HCT116 (cell line): ENCODE results near the gene MED16. TPM values are rescaled to one million over a fixed set of nuclear protein-coding genes. Genes with fewer than 3 reads are reported as not detected.
A peak's percentile ranks its signal among the peaks of the same experiment; 100 is the strongest.

ENCODE experiments used
- ATAC-seq: fragments of 200-7000 bp; cut with Tn5 transposase; 2 replicates; pipeline ENCODE4 v1.9.1; 2020; ENCODE audit warnings: mild to moderate bottlenecking, moderate library complexity
- BruUV-seq: library from RNA; stranded (reverse); fragments of 400-500 nt; replicated peaks from 2 replicates; lab custom pipeline; 2021; lab: Mats Ljungman, UMichigan
- CTCF ChIA-PET: fragments of 300-600 bp; sonication (Branson Sonifier 250); formaldehyde crosslinking; loops from one replicate; lab custom pipeline; 2021; ENCODE audit warnings: antibody characterized with exemption; lab: Charles Lee
- POLR2A ChIA-PET: fragments of 300-600, 350-600 bp; sonication (Branson Sonifier 250); formaldehyde crosslinking; loops from one replicate; lab custom pipeline; 2021; ENCODE audit warnings: antibody characterized with exemption; lab: Charles Lee
- RAD21 ChIA-PET, 2 experiments: fragments of 300-600 bp; sonication (Branson Sonifier 250); formaldehyde crosslinking; loops; one replicate each; lab custom pipeline; 2023; ENCODE audit warnings: low total read pairs in 2 of 2; ENCODE audit not compliant: uncharacterized antibody in 2 of 2, unreplicated experiment in 2 of 2, low non-redundant PET in 1 of 2; lab: Charles Lee
- DNase-seq: peaks from one replicate; pipeline ENCODE4 v3.0.0-alpha.2; 2010; ENCODE audit warnings: low read depth, low spot score
- H2AFZ ChIP-seq: fragments of 200-600 bp; shearing (Covaris generic), sonication (generic); 2 replicates; pipeline ENCODE4 v1.6.1; 2017; ENCODE audit warnings: low read depth, mixed run types, mixed read lengths, antibody characterized with exemption, low read length; ENCODE audit not compliant: poor library complexity, severe bottlenecking
- H3K27ac ChIP-seq: 2 replicates; pipeline ENCODE4 v1.5.1; 2012; ENCODE audit warnings: low read depth, low read length
- H3K27me3 ChIP-seq: fragments of 200-600 bp; sonication (generic); 2 replicates; pipeline ENCODE4 v1.6.1; 2016; ENCODE audit warnings: mixed run types, low read length, mixed read lengths; ENCODE audit not compliant: insufficient read depth
- H3K36me3 ChIP-seq, 2 experiments: fragments of 200-500 bp in 1 of 2; fragments of 200-600 bp in 1 of 2; sonication (Bioruptor generic) in 1 of 2; sonication (generic) in 1 of 2; 2 replicates each; pipeline versions ENCODE4 v1.5.1 to v1.6.1; 2014 to 2016; ENCODE audit warnings: low read length in 2 of 2, inconsistent platforms in 1 of 2, mixed read lengths in 1 of 2, mixed run types in 1 of 2; ENCODE audit not compliant: insufficient read depth in 2 of 2, control insufficient read depth in 1 of 2
- H3K4me1 ChIP-seq, 2 experiments: fragments of 200-600 bp in 1 of 2; sonication (generic) in 1 of 2; 2 replicates each; pipeline versions ENCODE4 v1.5.1 to v1.6.1; 2012 to 2017; ENCODE audit warnings: low read length in 2 of 2, inconsistent platforms in 1 of 2, mild to moderate bottlenecking in 1 of 2, mixed read lengths in 1 of 2, mixed run types in 1 of 2, moderate library complexity in 1 of 2; ENCODE audit not compliant: insufficient read depth in 2 of 2, control insufficient read depth in 1 of 2
- H3K4me2 ChIP-seq: fragments of 200-600 bp; sonication (generic); 2 replicates; pipeline ENCODE4 v1.6.1; 2017; ENCODE audit warnings: mixed run types, low read length, mixed read lengths
- H3K4me3 ChIP-seq, 2 experiments: fragments of 200-600 bp in 1 of 2; sonication (generic) in 1 of 2; replicated peaks in 1 of 2; 2 replicates each; pipeline ENCODE4 v1.5.1; 2011 to 2016; ENCODE audit warnings: low read length in 2 of 2, control low read depth in 1 of 2, low read depth in 1 of 2, mild to moderate bottlenecking in 1 of 2, mixed read lengths in 1 of 2, mixed run types in 1 of 2
- H3K79me2 ChIP-seq: fragments of 200-600 bp; sonication (generic); 2 replicates; pipeline ENCODE4 v1.6.1; 2017; ENCODE audit warnings: mild to moderate bottlenecking, mixed run types, low read length, moderate library complexity, mixed read lengths; ENCODE audit not compliant: insufficient read depth
- H3K9ac ChIP-seq: fragments of 200-600 bp; sonication (generic); 2 replicates; pipeline ENCODE4 v1.6.1; 2016; ENCODE audit warnings: low read length, mixed read lengths
- H3K9me2 ChIP-seq: fragments of 200-600 bp; sonication (generic), shearing (Covaris generic); 2 replicates; pipeline ENCODE4 v1.6.1; 2017; ENCODE audit warnings: mixed run types, mild to moderate bottlenecking, moderate library complexity; ENCODE audit not compliant: insufficient read depth
- H3K9me3 ChIP-seq, 2 experiments: fragments of 200-500 bp in 1 of 2; fragments of 200-600 bp in 1 of 2; sonication (Bioruptor generic) in 1 of 2; sonication (generic) in 1 of 2; 2 replicates each; pipeline ENCODE4 v1.6.1; 2014 to 2017; ENCODE audit warnings: low read length in 2 of 2, mixed read lengths in 2 of 2, inconsistent platforms in 1 of 2, low read depth in 1 of 2, mild to moderate bottlenecking in 1 of 2, mixed run types in 1 of 2, moderate library complexity in 1 of 2; ENCODE audit not compliant: control insufficient read depth in 1 of 2, insufficient read depth in 1 of 2
- H4K20me1 ChIP-seq: fragments of 200-600 bp; sonication (generic), shearing (Covaris generic); 2 replicates; pipeline ENCODE4 v1.6.1; 2017; ENCODE audit warnings: mixed run types, mild to moderate bottlenecking, moderate library complexity; ENCODE audit not compliant: insufficient read depth
- CTCF ChIP-seq, 3 experiments: fragments of 200-600 bp in 1 of 3; sonication (generic) in 1 of 3; IDR thresholded peaks in 2 of 3; conservative IDR thresholded peaks in 1 of 3; 2 replicates each; pipeline ENCODE4 v1.5.1; 2012 to 2017; ENCODE audit warnings: low read depth in 2 of 3, low read length in 2 of 3, antibody characterized with exemption in 1 of 3, borderline replicate concordance in 1 of 3, control low read depth in 1 of 3, mild to moderate bottlenecking in 1 of 3, mixed read lengths in 1 of 3, mixed run types in 1 of 3, moderate library complexity in 1 of 3; ENCODE audit not compliant: insufficient read depth in 1 of 3
- EGR1 ChIP-seq: IDR thresholded peaks from 2 replicates; pipeline ENCODE4 v1.6.1; 2012; ENCODE audit warnings: low read depth
- EZH2 ChIP-seq: fragments of 200-600 bp; sonication (generic); IDR thresholded peaks from 2 replicates; pipeline ENCODE4 v1.6.1; 2017; ENCODE audit warnings: antibody characterized with exemption, mixed run types
- EZH2phosphoT487 ChIP-seq: fragments of 200-600 bp; IDR thresholded peaks from 2 replicates; pipeline ENCODE4 v1.6.1; 2018; ENCODE audit warnings: antibody characterized with exemption, borderline replicate concordance
- FOSL1 ChIP-seq: IDR thresholded peaks from 2 replicates; pipeline ENCODE4 v1.6.1; 2012; ENCODE audit warnings: low read depth
- MAX ChIP-seq: IDR thresholded peaks from 2 replicates; pipeline ENCODE4 v1.6.1; 2012
- POLR2A ChIP-seq: IDR thresholded peaks from 2 replicates; pipeline ENCODE4 v1.7.0; 2011; ENCODE audit warnings: borderline replicate concordance; ENCODE audit not compliant: insufficient read depth, insufficient read length; ENCODE audit errors: extremely low read depth
- REST ChIP-seq: IDR thresholded peaks from 2 replicates; pipeline ENCODE4 v1.6.1; 2012; ENCODE audit warnings: low read depth
- SIN3A ChIP-seq: IDR thresholded peaks from 2 replicates; pipeline ENCODE4 v1.6.1; 2012; ENCODE audit warnings: low read depth
- SRF ChIP-seq: IDR thresholded peaks from 2 replicates; pipeline ENCODE4 v1.6.1; 2012; ENCODE audit warnings: low read depth
- TCF7L2 ChIP-seq: IDR thresholded peaks from 2 replicates; pipeline ENCODE4 v1.7.0; 2011; ENCODE audit warnings: borderline replicate concordance, inconsistent platforms; ENCODE audit not compliant: insufficient read depth, insufficient read length; ENCODE audit errors: extremely low read depth
- ZFX ChIP-seq: fragments of 450-650 bp; IDR thresholded peaks from 2 replicates; pipeline ENCODE4 v1.6.1; 2017
- intact Hi-C: fragments of 100-400 bp; cut with micrococcal nuclease; formaldehyde crosslinking; loops from 2 replicates; pipeline ENCODE4 v1.10.0; 2022
- total RNA-seq: library from RNA; stranded (reverse); gene quantifications from one replicate; pipeline ENCODE4 v1.2.1, GENCODE V29; 2021; ENCODE audit not compliant: unreplicated experiment

Gene MED16
- total RNA-seq, 1 experiment from 2014 or later = 73.6 TPM

GRCh38 chr19:843836-844545 lies 49.0 kb downstream of the MED16 start (continued):
- TF ChIP-seq SRF (no peak), POLR2A (no peak), SIN3A (no peak), REST (no peak)

- ATAC-seq = peak; percentile 82
- intact Hi-C loops = no loop called here
Observed at GRCh38 chr19:843180-843835, 49.7 kb downstream of the MED16 start.

More at GRCh38 chr19:843180-843835, 49.7 kb downstream of the MED16 start:
- H3K9ac ChIP-seq = peak overlapping the region; percentile 32; the same call in 1 of the 2 replicates
- peak overlapping the region; percentile 27 to 55 for H3K4me3 ChIP-seq
- ChIA-PET CTCF (no interaction called here), POLR2A (interaction anchor here (0.6 kb wide), 1 partner anchor 63 kb away, joined by 3 read pairs; no protein-coding TSS in a partner anchor), RAD21 (interaction anchor here in 1 of 2 experiments (0.6 kb wide), 1 partner anchor 74 kb away, joined by 3 read pairs; no protein-coding TSS in a partner anchor)
- no peaks in the 10 kb centered on the region for H3K9me2 ChIP-seq
- BruUV-seq = no TSS peak
- H3K4me1 ChIP-seq = peaks cover 12 to 19% of the 10 kb centered on the region in 2 experiments; a peak in 3 of 4 replicates
- no peaks in the 10 kb centered on the region for H3K79me2 ChIP-seq
- H3K4me2 ChIP-seq = peak overlapping the region; percentile 98
- H2AFZ ChIP-seq = peak overlapping the region; percentile 76
- no peaks in the 10 kb centered on the region for H4K20me1 ChIP-seq
- no peak for TF ChIP-seq REST
- TF ChIP-seq TCF7L2 = peak; percentile 36
- TF ChIP-seq EGR1 = peak; percentile 53; the same call in 1 of the 2 replicates
- no peak for TF ChIP-seq FOSL1
- TF ChIP-seq SIN3A = no peak
- peak in 2 of 3 experiments; percentile 23 to 24; a peak in 3 of 6 replicates for TF ChIP-seq CTCF (IDR thresholded peaks at IDR 0.05 in 2 of 3, conservative IDR thresholded peaks at IDR 0.05 in 1 of 3; ENCODE audit: borderline replicate concordance in 1 of 3, insufficient read depth in 1 of 3, low read depth in 2 of 3, low read length in 2 of 3)
- TF ChIP-seq EZH2phosphoT487 = no peak
- TF ChIP-seq EZH2 = no peak
- TF ChIP-seq ZFX = 0 out of 2 replicates have a peak, but pooled peaks have one; percentile 23
- TF ChIP-seq MAX = peak; percentile 90
- H3K27ac ChIP-seq = peak overlapping the region; percentile 22; the same call in 1 of the 2 replicates
- H3K27me3 ChIP-seq = no peaks in the 10 kb centered on the region; the same call in 1 of the 2 replicates
- no peaks in the 10 kb centered on the region for H3K9me3 ChIP-seq
- no peak for DNase-seq
- H3K36me3 ChIP-seq = no peaks in the 10 kb centered on the region
